ENCODE data around the gene PARD3B. TPM values are rescaled to one million over a fixed set of nuclear protein-coding genes. Genes with fewer than 3 reads are reported as not detected.

Gene PARD3B
- total RNA-seq, 1 donor from 2014 or later, result 29.7 TPM

GRCh38 chr2:205655779-205656456 lies 1110.6 kb downstream of the PARD3B start:
- no peak overlapping the region for H3K27ac Mint-ChIP-seq
- peaks cover 7% of the 10 kb centered on the region for H3K4me1 Mint-ChIP-seq (ENCODE audit: low read depth)
- peaks cover 4% of the 10 kb centered on the region for H3K9me3 Mint-ChIP-seq (ENCODE audit: low read depth)
- H3K4me3 Mint-ChIP-seq (ENCODE audit: low read depth), result no peak overlapping the region
- H3K36me3 Mint-ChIP-seq (ENCODE audit: insufficient read depth), result no peaks in the 10 kb centered on the region
- no peak for TF ChIP-seq CTCF (IDR thresholded peaks at IDR 0.05; ENCODE audit: unreplicated experiment)
- no peak for DNase-seq (ENCODE audit: low spot score, unreplicated experiment)
- H3K27me3 Mint-ChIP-seq, result peaks cover 16% of the 10 kb centered on the region

DNA sequence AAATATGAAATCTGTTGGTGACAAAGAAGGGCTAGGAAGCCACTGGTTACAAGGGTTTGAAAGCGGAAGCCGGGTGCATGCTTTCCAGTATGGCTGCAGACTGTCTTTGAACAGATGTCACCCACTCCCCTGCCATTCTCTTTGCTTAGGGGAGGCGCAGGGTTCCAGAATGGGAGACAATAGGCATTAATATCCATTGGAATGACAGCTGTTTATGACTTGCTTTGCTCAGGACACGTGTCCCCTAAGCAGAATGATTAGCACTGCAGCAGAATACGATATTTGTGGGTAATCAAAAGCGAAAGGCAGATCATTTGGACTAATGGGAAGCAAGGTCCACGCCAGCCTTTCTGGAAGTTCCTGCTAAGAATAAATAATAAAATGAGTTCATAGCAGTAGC lies 1111.2 kb downstream of the PARD3B start:
- H3K27me3 Mint-ChIP-seq, result peaks cover 16% of the 10 kb centered on the region
- no peak overlapping the region for H3K27ac Mint-ChIP-seq
- DNase-seq (ENCODE audit: low spot score, unreplicated experiment), result no peak
- no peak overlapping the region for H3K4me3 Mint-ChIP-seq (ENCODE audit: low read depth)
- H3K9me3 Mint-ChIP-seq (ENCODE audit: low read depth), result peaks cover 4% of the 10 kb centered on the region
- peaks cover 7% of the 10 kb centered on the region for H3K4me1 Mint-ChIP-seq (ENCODE audit: low read depth)
- TF ChIP-seq CTCF (IDR thresholded peaks at IDR 0.05; ENCODE audit: unreplicated experiment), result no peak
- H3K36me3 Mint-ChIP-seq (ENCODE audit: insufficient read depth), result no peaks in the 10 kb centered on the region

GRCh38 chr2:205656941-205657340 lies 1111.7 kb downstream of the PARD3B start:
- H3K27ac Mint-ChIP-seq, result no peak overlapping the region
- peaks cover 7% of the 10 kb centered on the region for H3K4me1 Mint-ChIP-seq (ENCODE audit: low read depth)
- H3K36me3 Mint-ChIP-seq (ENCODE audit: insufficient read depth), result no peaks in the 10 kb centered on the region

GRCh38 chr2:205657579-205657978 lies 1112.3 kb downstream of the PARD3B start:
- no peaks in the 10 kb centered on the region for H3K36me3 Mint-ChIP-seq (ENCODE audit: insufficient read depth)
- H3K27me3 Mint-ChIP-seq, result peaks cover 13% of the 10 kb centered on the region
- H3K4me1 Mint-ChIP-seq (ENCODE audit: low read depth), result peaks cover 7% of the 10 kb centered on the region
- H3K27ac Mint-ChIP-seq, result no peak overlapping the region
- H3K9me3 Mint-ChIP-seq (ENCODE audit: low read depth), result peaks cover 4% of the 10 kb centered on the region
- no peak for TF ChIP-seq CTCF (IDR thresholded peaks at IDR 0.05; ENCODE audit: unreplicated experiment)
- H3K4me3 Mint-ChIP-seq (ENCODE audit: low read depth), result no peak overlapping the region
- no peak for DNase-seq (ENCODE audit: low spot score, unreplicated experiment)

More at GRCh38 chr2:205656941-205657340, 1111.7 kb downstream of the PARD3B start:
- TF ChIP-seq CTCF (IDR thresholded peaks at IDR 0.05; ENCODE audit: unreplicated experiment), result no peak
- H3K9me3 Mint-ChIP-seq (ENCODE audit: low read depth), result peaks cover 4% of the 10 kb centered on the region
- DNase-seq (ENCODE audit: low spot score, unreplicated experiment), result no peak
- peaks cover 13% of the 10 kb centered on the region for H3K27me3 Mint-ChIP-seq
- no peak overlapping the region for H3K4me3 Mint-ChIP-seq (ENCODE audit: low read depth)

GRCh38 chr2:205658068-205658467 lies 1112.8 kb downstream of the PARD3B start:
- DNase-seq (ENCODE audit: low spot score, unreplicated experiment), result no peak
- Mint-ChIP-seq H3K27me3 (peaks cover 13% of the 10 kb centered on the region), H3K4me1 (ENCODE audit: low read depth) (peaks cover 7% of the 10 kb centered on the region), H3K4me3 (ENCODE audit: low read depth) (no peak overlapping the region), H3K9me3 (ENCODE audit: low read depth) (peaks cover 4% of the 10 kb centered on the region), H3K36me3 (ENCODE audit: insufficient read depth) (no peaks in the 10 kb centered on the region), H3K27ac (no peak overlapping the region)
- no peak for TF ChIP-seq CTCF (IDR thresholded peaks at IDR 0.05; ENCODE audit: unreplicated experiment)

Measured in progenitor cell of endocrine pancreas (in vitro differentiated cells).